HG03060 (cell line): Measurements from ENCODE around the gene SP6.

Experiments used
- ATAC-seq: cut with Tn5 transposase; IDR thresholded peaks from one replicate; pipeline ENCODE4 v1.9.1; 2021; ENCODE audit warnings: low read depth, moderate number of reproducible peaks; ENCODE audit not compliant: unreplicated experiment

Gene SP6

DNA sequence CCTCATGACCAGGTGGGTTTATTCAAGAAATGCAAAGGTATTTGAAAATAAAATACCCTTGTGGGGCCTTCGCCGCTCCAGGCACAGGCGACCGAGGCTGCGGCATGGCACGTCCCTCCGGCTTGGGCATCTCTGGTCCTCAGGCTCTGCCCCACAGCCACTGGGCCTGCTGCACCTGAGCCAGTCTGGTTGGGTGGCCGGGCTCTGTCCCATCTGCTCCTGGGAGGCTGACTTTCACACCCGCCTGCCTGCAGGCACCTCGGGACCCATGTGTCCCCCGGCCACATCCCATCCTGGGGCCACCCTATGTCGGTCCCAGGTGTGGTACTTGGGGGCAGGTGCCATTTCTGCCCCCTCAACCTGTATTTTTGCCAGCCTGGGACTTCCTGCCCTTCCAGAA lies 50.3 kb downstream of the SP6 start:
- no peak for ATAC-seq

DNA sequence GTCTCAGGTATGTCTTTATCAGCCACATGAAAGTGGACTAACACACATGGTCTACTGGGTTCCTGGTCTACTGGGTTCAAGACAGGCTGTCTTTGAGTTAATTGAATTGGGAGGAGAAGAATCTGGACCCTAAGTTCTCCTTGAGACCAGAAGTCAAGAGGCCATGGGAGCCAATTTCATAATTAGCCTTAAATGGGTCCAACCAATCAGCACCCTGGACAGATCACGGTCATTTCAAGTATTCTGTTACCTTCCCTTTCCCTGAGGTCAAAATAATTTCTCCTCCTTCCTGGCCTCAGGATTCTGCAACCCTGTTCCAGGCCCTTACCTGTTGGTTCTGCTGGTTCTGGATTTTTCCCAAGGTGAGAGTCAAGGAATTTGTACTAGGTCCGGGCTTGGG lies 53.2 kb downstream of the SP6 start:
- no peak for ATAC-seq
